ENCODE measurements around the gene ZNF765.
"Not testable (repeated sequence)": the region's sequence is repeated elsewhere in the genome, so short reads cannot be mapped to it uniquely, and the experiment has no call there.

The ZNF765 gene

GRCh38 chr19:53467485-53468262 is 72.7 kb downstream of the ZNF765 start, which contains the start of gene ZNF813:
TSS of gene ZNF813 (plus strand) at chr19:53467733. CDS start at chr19:53483823, 16,090 bp downstream.
- peaks cover 2% of the 10 kb centered on the region for H3K4me1 ChIP-seq (ENCODE audit: control insufficient read depth, insufficient read depth, low read length)
- H3K9ac ChIP-seq (ENCODE audit: low read length) = peak within 1 kb of the TSS; percentile 85
- H3K27me3 ChIP-seq (ENCODE audit: control insufficient read depth, insufficient read depth, low read length) = peaks cover 3% of the 10 kb centered on the region
- peak within 1 kb of the TSS; percentile 67 for H3K4me3 ChIP-seq (ENCODE audit: low read length)
- H3K9me3 ChIP-seq (ENCODE audit: control insufficient read depth, low read length) = no peaks in the 10 kb centered on the region
- H3K36me3 ChIP-seq (ENCODE audit: control insufficient read depth, insufficient read depth, low read length) = no peaks in the 10 kb centered on the region

GRCh38 chr19:53468628-53469027 is 73.7 kb downstream of the ZNF765 start:
- not testable (repeated sequence) for H3K4me3 ChIP-seq (ENCODE audit: low read length); H3K4me1 ChIP-seq (ENCODE audit: control insufficient read depth, insufficient read depth, low read length); H3K9ac ChIP-seq (ENCODE audit: low read length); H3K9me3 ChIP-seq (ENCODE audit: control insufficient read depth, low read length); H3K27me3 ChIP-seq (ENCODE audit: control insufficient read depth, insufficient read depth, low read length); H3K36me3 ChIP-seq (ENCODE audit: control insufficient read depth, insufficient read depth, low read length)

GRCh38 chr19:53471916-53472315 is 77.0 kb downstream of the ZNF765 start:
- no peak overlapping the region for H3K9ac ChIP-seq (ENCODE audit: low read length)
- H3K9me3 ChIP-seq (ENCODE audit: control insufficient read depth, low read length) = no peaks in the 10 kb centered on the region
- no peak overlapping the region for H3K4me3 ChIP-seq (ENCODE audit: low read length)
- no peaks in the 10 kb centered on the region for H3K27me3 ChIP-seq (ENCODE audit: control insufficient read depth, insufficient read depth, low read length)
- peaks cover 2% of the 10 kb centered on the region for H3K36me3 ChIP-seq (ENCODE audit: control insufficient read depth, insufficient read depth, low read length)
- H3K4me1 ChIP-seq (ENCODE audit: control insufficient read depth, insufficient read depth, low read length) = peaks cover 2% of the 10 kb centered on the region

- H3K4me1 ChIP-seq (ENCODE audit: control insufficient read depth, insufficient read depth, low read length); H3K4me3 ChIP-seq (ENCODE audit: low read length); H3K9ac ChIP-seq (ENCODE audit: low read length); H3K27me3 ChIP-seq (ENCODE audit: control insufficient read depth, insufficient read depth, low read length): not testable (repeated sequence)
- peaks cover 12% of the 10 kb centered on the region for H3K36me3 ChIP-seq (ENCODE audit: control insufficient read depth, insufficient read depth, low read length)
- H3K9me3 ChIP-seq (ENCODE audit: control insufficient read depth, low read length) = peaks cover 14% of the 10 kb centered on the region
These were observed 79.9 kb downstream of the ZNF765 start for GRCh38 chr19:53474832-53475231.

- peaks cover 16% of the 10 kb centered on the region for H3K9me3 ChIP-seq (ENCODE audit: control insufficient read depth, low read length)
- peaks cover 12% of the 10 kb centered on the region for H3K36me3 ChIP-seq (ENCODE audit: control insufficient read depth, insufficient read depth, low read length)
- not testable (repeated sequence) for H3K27me3 ChIP-seq (ENCODE audit: control insufficient read depth, insufficient read depth, low read length); H3K4me3 ChIP-seq (ENCODE audit: low read length); H3K4me1 ChIP-seq (ENCODE audit: control insufficient read depth, insufficient read depth, low read length); H3K9ac ChIP-seq (ENCODE audit: low read length)
These were observed 80.5 kb downstream of the ZNF765 start for GRCh38 chr19:53475470-53475869.

All from mucosa of stomach (tissue), 1 donor.